ENCODE measurements around the gene CA6. TPM values are rescaled to one million over a fixed set of nuclear protein-coding genes. Genes with fewer than 3 reads are reported as not detected.

Gene CA6
- not detected in 2 replicates for total RNA-seq

DNA sequence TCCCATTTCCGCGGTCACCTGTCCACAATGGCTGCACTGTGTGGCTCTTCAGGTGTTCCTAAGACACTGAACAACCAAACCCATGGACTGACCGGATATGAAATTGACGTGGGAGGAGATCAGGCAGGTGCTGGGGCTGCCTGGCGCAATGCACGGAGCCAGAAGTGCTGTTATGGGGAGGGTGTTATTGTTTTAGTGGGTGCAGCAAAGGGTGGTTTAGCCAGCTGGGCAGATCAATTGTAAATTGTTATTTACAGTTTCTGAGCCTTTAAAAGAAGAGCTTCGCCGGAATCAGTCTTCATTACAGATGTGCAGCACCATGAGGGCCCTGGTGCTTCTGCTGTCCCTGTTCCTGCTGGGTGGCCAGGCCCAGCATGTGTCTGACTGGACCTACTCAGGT lies at the start of gene CA6:
Gene CA6, plus strand, starts transcription at position 301 of the 400 bp plus-strand sequence. Its CDS starts 19 bp downstream, at position 320.

Small RNA genes lying within 50 kb of the gene (small RNA-seq; reads per million reads assigned to genes)
- gene AL139415.2 = not detected
- gene RN7SL451P = not detected

Other genes with a start within 250 kb of the CA6 start
- gene RERE, start 128.2 kb upstream of the CA6 start, total RNA-seq = 27.6 and 32.1 TPM in 2 replicates
- 2,623 and 2,640 TPM in 2 replicates for gene ENO1, start 67.2 kb upstream of the CA6 start, total RNA-seq
- not detected in 2 replicates for gene SLC2A7, start 80.6 kb downstream of the CA6 start, total RNA-seq
- gene SLC2A5, start 123.8 kb downstream of the CA6 start, total RNA-seq = 3.1 and 14.7 TPM in 2 replicates
- 4.8 and 7.6 TPM in 2 replicates for gene GPR157, start 183.2 kb downstream of the CA6 start, total RNA-seq